DOHH2 (cell line): ENCODE data around the gene ANKRD55.

Source experiments
- H3F3A ChIP-seq: fragments of 200-600 bp; sonication (generic), shearing (Covaris generic); 2 replicates; pipeline ENCODE4 v1.6.0; 2016; ENCODE audit warnings: antibody characterized with exemption, mild to moderate bottlenecking; ENCODE audit not compliant: control insufficient read depth, insufficient read depth
- H3K27ac ChIP-seq: fragments of 200-600 bp; sonication (generic); 2 replicates; pipeline ENCODE4 v1.5.1; 2014; ENCODE audit warnings: low read depth, mild to moderate bottlenecking, low read length, moderate library complexity
- H3K27me3 ChIP-seq: fragments of 200-600 bp; sonication (generic); 2 replicates; pipeline ENCODE4 v1.6.1; 2014; ENCODE audit warnings: mild to moderate bottlenecking, low read length, mixed read lengths; ENCODE audit not compliant: control insufficient read depth
- H3K36me3 ChIP-seq: fragments of 200-600 bp; sonication (generic); 2 replicates; pipeline ENCODE4 v1.6.1; 2014; ENCODE audit warnings: mild to moderate bottlenecking, low read length, moderate library complexity, mixed read lengths; ENCODE audit not compliant: control insufficient read depth
- H3K4me1 ChIP-seq: fragments of 200-600 bp; sonication (generic); 2 replicates; pipeline ENCODE4 v1.6.1; 2014; ENCODE audit warnings: mild to moderate bottlenecking, low read length, mixed read lengths; ENCODE audit not compliant: control insufficient read depth
- H3K4me2 ChIP-seq: fragments of 200-600 bp; sonication (generic); 2 replicates; pipeline ENCODE4 v1.6.0; 2014; ENCODE audit warnings: mild to moderate bottlenecking, low read length, moderate library complexity
- H3K4me3 ChIP-seq: fragments of 200-600 bp; sonication (generic); 2 replicates; pipeline ENCODE4 v1.5.1; 2014; ENCODE audit warnings: mild to moderate bottlenecking, low read length, mixed read lengths
- H3K79me2 ChIP-seq: fragments of 200-600 bp; sonication (generic); 2 replicates; pipeline ENCODE4 v1.6.1; 2014; ENCODE audit warnings: mild to moderate bottlenecking, low read length, mixed read lengths; ENCODE audit not compliant: control insufficient read depth
- H3K9me2 ChIP-seq: fragments of 200-600 bp; sonication (generic); replicated peaks from 2 replicates; pipeline ENCODE4 v1.6.1; 2014; ENCODE audit warnings: mild to moderate bottlenecking, low read length, mixed read lengths; ENCODE audit not compliant: control insufficient read depth
- H3K9me3 ChIP-seq: fragments of 200-600 bp; sonication (generic); 2 replicates; pipeline ENCODE4 v1.6.1; 2014; ENCODE audit warnings: antibody characterized with exemption, low read length, mixed read lengths; ENCODE audit not compliant: control insufficient read depth, insufficient read depth
- H4K20me1 ChIP-seq: fragments of 200-600 bp; sonication (generic); 2 replicates; pipeline ENCODE4 v1.6.0; 2014; ENCODE audit warnings: low read depth, mild to moderate bottlenecking, antibody characterized with exemption, low read length, moderate library complexity; ENCODE audit not compliant: control insufficient read depth, insufficient read depth
- CTCF ChIP-seq: fragments of 200-600 bp; sonication (generic); IDR thresholded peaks from one replicate; pipeline ENCODE4 v1.5.1; 2014; ENCODE audit warnings: antibody characterized with exemption, mild to moderate bottlenecking, low read depth, low read length; ENCODE audit not compliant: poor library complexity, severe bottlenecking
- EZH2phosphoT487 ChIP-seq: fragments of 200-600 bp; sonication (generic); IDR thresholded peaks from 2 replicates; pipeline ENCODE4 v1.6.1; 2017; ENCODE audit warnings: borderline replicate concordance, mild to moderate bottlenecking, antibody characterized with exemption, low read length, moderate library complexity, mixed read lengths

ANKRD55 gene

GRCh38 chr5:56094579-56095361 is 138.4 kb downstream of the ANKRD55 start:
- H3K9me2 ChIP-seq = no peaks in the 10 kb centered on the region
- H3K79me2 ChIP-seq = no peaks in the 10 kb centered on the region
- no peaks in the 10 kb centered on the region for H3F3A ChIP-seq
- no peak overlapping the region for H3K4me2 ChIP-seq
- H3K4me1 ChIP-seq = no peaks in the 10 kb centered on the region
- H4K20me1 ChIP-seq = no peaks in the 10 kb centered on the region
- no peaks in the 10 kb centered on the region for H3K36me3 ChIP-seq
- no peaks in the 10 kb centered on the region for H3K9me3 ChIP-seq
- no peak overlapping the region for H3K27ac ChIP-seq
- H3K27me3 ChIP-seq = no peaks in the 10 kb centered on the region
- TF ChIP-seq CTCF (no peak), EZH2phosphoT487 (no peak)
- no peak overlapping the region for H3K4me3 ChIP-seq

- Histone ChIP-seq H3F3A (no peaks in the 10 kb centered on the region), H3K4me2 (no peak overlapping the region), H3K9me3 (no peaks in the 10 kb centered on the region), H4K20me1 (no peaks in the 10 kb centered on the region), H3K79me2 (no peaks in the 10 kb centered on the region), H3K4me1 (no peaks in the 10 kb centered on the region), H3K36me3 (no peaks in the 10 kb centered on the region), H3K4me3 (no peak overlapping the region), H3K9me2 (no peaks in the 10 kb centered on the region), H3K27me3 (no peaks in the 10 kb centered on the region), H3K27ac (no peak overlapping the region)
- TF ChIP-seq EZH2phosphoT487 = no peak
- no peak for TF ChIP-seq CTCF
Measured at GRCh38 chr5:56093970-56094369, 139.2 kb downstream of the ANKRD55 start.

- H3K36me3 ChIP-seq = no peaks in the 10 kb centered on the region
- H3K9me3 ChIP-seq = no peaks in the 10 kb centered on the region
- no peak overlapping the region for H3K27ac ChIP-seq
- no peaks in the 10 kb centered on the region for H3K79me2 ChIP-seq
- no peaks in the 10 kb centered on the region for H3K9me2 ChIP-seq
- no peak for TF ChIP-seq EZH2phosphoT487
- no peak for TF ChIP-seq CTCF
- no peaks in the 10 kb centered on the region for H4K20me1 ChIP-seq
- no peaks in the 10 kb centered on the region for H3K27me3 ChIP-seq
- no peak overlapping the region for H3K4me2 ChIP-seq
- no peak overlapping the region for H3K4me3 ChIP-seq
- no peaks in the 10 kb centered on the region for H3F3A ChIP-seq
- H3K4me1 ChIP-seq = no peaks in the 10 kb centered on the region
Measured at GRCh38 chr5:56092115-56092514, 141.0 kb downstream of the ANKRD55 start.
